ENCODE data around the gene COL3A1. TPM values are rescaled to one million over a fixed set of nuclear protein-coding genes. Genes with fewer than 3 reads are reported as not detected.

COL3A1 gene
- polyA plus RNA-seq, 6 donors from 2014 or later, result not detected

DNA sequence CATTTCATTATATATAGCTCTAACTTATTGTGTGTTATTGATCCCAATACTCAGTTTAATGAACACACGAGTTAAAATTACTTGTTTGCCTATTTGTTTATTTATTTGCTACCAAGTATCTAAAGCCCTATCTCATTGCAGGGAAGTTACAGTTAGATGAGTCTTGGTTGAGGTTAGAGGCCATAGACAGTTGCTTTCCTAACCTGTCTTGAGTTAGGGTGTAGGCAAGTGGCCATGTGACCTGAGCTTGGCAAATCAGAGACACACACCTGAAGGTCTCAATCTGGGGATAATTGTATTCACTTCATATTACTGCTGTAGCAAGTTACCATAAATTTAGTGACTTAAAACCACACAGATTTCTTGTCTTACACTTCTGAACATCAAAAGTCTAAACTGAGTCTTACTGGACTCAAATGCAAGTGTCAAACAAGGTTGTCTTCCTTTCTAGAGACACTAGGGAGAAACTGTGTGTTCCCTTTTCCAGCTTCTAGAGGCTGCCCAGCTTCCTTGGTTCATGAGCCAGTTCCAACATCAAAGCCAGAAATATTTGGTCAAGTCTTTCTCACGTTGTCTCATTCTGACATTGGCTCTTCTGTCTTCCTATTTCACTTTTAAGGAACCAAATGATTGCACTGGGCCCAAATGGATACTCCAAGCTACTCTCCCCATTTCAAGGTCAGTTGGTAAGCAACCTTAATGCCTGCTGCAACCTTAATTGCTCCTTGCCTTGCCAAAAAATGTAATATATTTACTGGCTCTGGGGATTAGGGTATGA is 39.7 kb downstream of the COL3A1 start:
- no peak for ATAC-seq (ENCODE audit: low read depth in 2 of 2)
- no peaks in the 10 kb centered on the region for H3K36me3 Mint-ChIP-seq

DNA sequence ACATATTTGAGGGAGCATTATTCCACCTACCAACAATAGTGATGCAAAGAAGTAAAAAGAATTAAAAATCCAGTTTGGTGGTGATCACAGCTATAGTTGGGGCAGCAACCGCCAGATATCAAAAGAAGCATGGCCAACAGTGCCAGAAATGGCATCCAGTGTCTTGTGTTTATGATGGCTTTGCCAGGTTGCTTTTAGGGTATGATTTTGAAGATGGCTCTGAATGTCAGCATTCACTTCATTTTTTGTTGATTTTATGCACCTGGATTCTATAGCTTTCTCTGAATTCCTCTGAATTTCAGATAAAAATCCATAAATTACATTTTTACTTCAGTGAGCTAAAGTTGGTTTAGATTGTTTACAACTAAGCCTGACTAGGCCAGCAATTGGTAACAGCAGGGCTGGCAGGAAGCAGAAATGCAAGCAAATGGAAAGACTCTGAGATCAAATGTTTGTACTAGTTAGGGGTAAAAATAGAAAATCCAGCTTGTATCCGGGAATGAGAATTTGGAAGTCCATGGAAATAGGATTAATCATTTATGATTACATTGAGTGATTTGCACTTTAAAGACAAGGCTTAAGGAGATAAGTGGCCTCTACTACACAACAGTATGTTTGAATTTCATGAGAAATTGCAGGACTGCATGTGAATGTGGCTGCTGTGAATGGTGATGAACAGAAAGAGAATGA is 40.4 kb downstream of the COL3A1 start:
- DNase-seq, result no peak
- ATAC-seq (ENCODE audit: low read depth in 2 of 2), result no peak
- no peak overlapping the region for H3K27ac Mint-ChIP-seq

More for the DNA sequence above, 39.7 kb downstream of the COL3A1 start:
- no peaks in the 10 kb centered on the region for H3K9me3 Mint-ChIP-seq
- H3K4me3 Mint-ChIP-seq, result no peak overlapping the region
- DNase-seq, result no peak
- no peaks in the 10 kb centered on the region for H3K27me3 Mint-ChIP-seq
- H3K4me1 Mint-ChIP-seq, result no peaks in the 10 kb centered on the region
- no peak overlapping the region for H3K27ac Mint-ChIP-seq

DNA sequence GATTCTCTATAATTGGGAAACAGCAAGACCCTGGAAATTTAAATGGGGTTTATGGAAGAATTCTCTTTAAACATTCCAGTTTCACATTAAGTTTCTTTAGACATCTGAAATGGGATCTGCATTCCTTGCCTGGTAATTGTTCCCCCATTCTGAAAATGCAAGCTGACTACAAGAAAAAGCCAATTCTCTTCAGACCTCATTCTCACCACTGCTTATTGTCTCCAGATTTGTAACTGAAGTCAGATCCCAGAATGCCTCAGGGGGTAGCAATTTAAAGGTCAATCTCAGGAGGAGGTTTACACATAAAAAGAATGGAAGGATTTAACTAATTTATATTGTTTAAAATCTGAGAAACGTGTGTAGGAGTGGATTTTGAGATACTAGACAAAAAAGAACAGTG is 41.2 kb downstream of the COL3A1 start:
- no peak overlapping the region for H3K27ac Mint-ChIP-seq
- ATAC-seq (ENCODE audit: low read depth in 2 of 2) (no peak), DNase-seq (no peak)
- H3K36me3 Mint-ChIP-seq, result no peaks in the 10 kb centered on the region
- no peaks in the 10 kb centered on the region for H3K27me3 Mint-ChIP-seq
- no peaks in the 10 kb centered on the region for H3K4me1 Mint-ChIP-seq
- H3K4me3 Mint-ChIP-seq, result no peak overlapping the region
- peaks cover 0 to 2% (median 0%) of the 10 kb centered on the region in 7 donors for H3K9me3 Mint-ChIP-seq

More for the DNA sequence above, 40.4 kb downstream of the COL3A1 start:
- H3K4me1 Mint-ChIP-seq, result no peaks in the 10 kb centered on the region
- no peaks in the 10 kb centered on the region for H3K27me3 Mint-ChIP-seq
- H3K9me3 Mint-ChIP-seq, result peaks cover 0 to under 1% (median 0%) of the 10 kb centered on the region in 7 donors
- no peaks in the 10 kb centered on the region for H3K36me3 Mint-ChIP-seq
- H3K4me3 Mint-ChIP-seq, result no peak overlapping the region

DNA sequence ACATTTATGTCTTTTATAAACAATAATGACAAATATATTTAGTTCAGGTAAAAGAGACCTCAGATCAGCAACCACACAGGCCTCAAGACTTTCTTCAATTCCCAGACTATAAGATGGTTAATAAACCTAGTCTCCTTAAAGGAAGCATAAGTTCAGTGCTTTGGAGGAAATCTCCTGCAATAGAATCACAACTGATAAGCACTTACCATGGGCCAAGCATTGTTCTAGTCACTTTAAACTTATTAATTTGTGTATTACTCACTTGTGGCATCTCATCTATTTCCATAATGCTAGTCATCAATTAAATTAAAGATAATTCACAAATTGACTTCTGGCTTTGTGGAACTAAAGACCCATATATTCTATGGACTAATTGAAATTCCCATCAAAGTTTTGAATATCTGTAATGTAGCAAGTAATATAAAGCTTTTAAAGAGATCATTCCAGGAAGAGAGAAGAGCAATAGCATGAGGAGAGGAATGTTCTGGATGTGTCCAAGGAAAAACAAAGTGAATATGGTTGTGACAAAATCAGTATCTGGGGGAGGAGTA is 42.2 kb downstream of the COL3A1 start:
- no peak overlapping the region for H3K27ac Mint-ChIP-seq
- no peaks in the 10 kb centered on the region for H3K27me3 Mint-ChIP-seq
- peaks cover 0 to 3% (median 0%) of the 10 kb centered on the region in 7 donors for H3K9me3 Mint-ChIP-seq
- no peak overlapping the region for H3K4me3 Mint-ChIP-seq
- no peaks in the 10 kb centered on the region for H3K4me1 Mint-ChIP-seq
- DNase-seq (no peak), ATAC-seq (ENCODE audit: low read depth in 2 of 2) (no peak)
- H3K36me3 Mint-ChIP-seq, result no peaks in the 10 kb centered on the region

DNA sequence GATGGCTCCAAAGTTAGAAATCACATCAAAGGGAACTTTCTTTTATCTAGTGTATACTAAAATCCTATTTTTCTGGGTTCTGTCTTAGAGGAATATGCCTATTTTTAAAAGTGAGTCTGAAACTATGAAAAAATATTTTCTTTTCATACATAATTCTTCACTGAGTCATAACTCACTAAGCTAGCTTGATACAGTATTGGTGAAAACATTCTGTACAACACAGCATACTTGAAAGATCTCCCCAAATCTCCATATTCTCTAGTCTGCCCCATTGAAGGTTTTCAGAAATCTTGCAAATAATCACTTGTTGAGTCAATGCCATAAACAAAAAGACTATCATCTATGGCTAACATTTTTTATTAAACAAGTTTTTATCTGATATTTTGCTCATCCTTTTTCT is 44.5 kb downstream of the COL3A1 start:
- H3K27ac Mint-ChIP-seq, result no peak overlapping the region
- ATAC-seq (ENCODE audit: low read depth in 2 of 2) (no peak), DNase-seq (no peak)
- H3K4me1 Mint-ChIP-seq, result no peaks in the 10 kb centered on the region
- no peak overlapping the region for H3K4me3 Mint-ChIP-seq
- H3K27me3 Mint-ChIP-seq, result no peaks in the 10 kb centered on the region
- no peaks in the 10 kb centered on the region for H3K36me3 Mint-ChIP-seq
- peaks cover 0 to 4% (median 0%) of the 10 kb centered on the region in 7 donors for H3K9me3 Mint-ChIP-seq

DNA sequence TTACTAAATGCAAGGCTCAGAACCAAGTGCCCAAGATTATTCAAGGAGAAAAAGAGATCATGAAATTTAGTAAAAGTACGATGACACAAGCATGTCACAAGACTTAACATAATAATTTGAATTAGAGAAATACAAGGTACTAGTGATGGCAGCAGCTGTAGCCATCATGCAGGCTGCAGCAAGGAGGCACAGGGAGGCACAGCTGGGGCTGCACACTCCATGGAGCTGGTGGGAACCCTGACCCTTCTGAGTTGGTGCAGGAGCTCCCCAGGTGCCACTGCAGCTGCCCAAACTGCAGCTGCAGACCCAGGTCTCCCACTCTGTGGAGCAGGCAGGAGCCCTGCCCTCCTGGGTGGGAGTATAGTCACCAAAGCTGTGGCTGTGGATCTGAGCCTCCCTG is 46.0 kb downstream of the COL3A1 start:
- Mint-ChIP-seq H3K9me3 (peaks cover 0 to 4% (median 0%) of the 10 kb centered on the region in 7 donors), H3K4me3 (no peak overlapping the region), H3K36me3 (no peaks in the 10 kb centered on the region), H3K27me3 (no peaks in the 10 kb centered on the region), H3K4me1 (no peaks in the 10 kb centered on the region), H3K27ac (no peak overlapping the region)
- DNase-seq (no peak), ATAC-seq (ENCODE audit: low read depth in 2 of 2) (no peak)

DNA sequence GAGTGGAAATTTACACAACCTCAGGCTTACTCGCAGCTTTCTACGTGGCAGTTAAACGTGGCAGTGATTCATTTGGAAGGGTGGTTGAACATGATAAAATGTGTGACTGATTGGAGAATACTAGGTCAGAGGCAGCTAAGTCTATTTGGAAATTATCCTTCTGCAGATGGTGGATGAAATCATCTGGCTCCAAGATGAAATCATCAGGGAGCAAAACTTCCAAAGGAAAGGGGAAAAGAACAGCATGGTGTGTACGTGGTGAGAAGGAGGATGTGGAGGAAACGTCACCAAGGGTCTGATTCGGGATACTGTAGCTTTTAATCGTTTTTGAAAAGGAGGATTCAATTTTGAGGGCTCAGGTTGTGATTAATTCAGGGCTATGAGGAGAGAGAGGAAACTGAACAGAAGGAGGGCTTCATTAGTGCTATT is 47.9 kb downstream of the COL3A1 start:
- no peak for ATAC-seq (ENCODE audit: low read depth in 2 of 2)
- peaks cover 0 to 4% (median 0%) of the 10 kb centered on the region in 7 donors for H3K9me3 Mint-ChIP-seq
- no peaks in the 10 kb centered on the region for H3K4me1 Mint-ChIP-seq
- H3K27me3 Mint-ChIP-seq, result no peaks in the 10 kb centered on the region
- H3K27ac Mint-ChIP-seq, result no peak overlapping the region
- H3K4me3 Mint-ChIP-seq, result no peak overlapping the region
- no peak for DNase-seq
- no peaks in the 10 kb centered on the region for H3K36me3 Mint-ChIP-seq

DNA sequence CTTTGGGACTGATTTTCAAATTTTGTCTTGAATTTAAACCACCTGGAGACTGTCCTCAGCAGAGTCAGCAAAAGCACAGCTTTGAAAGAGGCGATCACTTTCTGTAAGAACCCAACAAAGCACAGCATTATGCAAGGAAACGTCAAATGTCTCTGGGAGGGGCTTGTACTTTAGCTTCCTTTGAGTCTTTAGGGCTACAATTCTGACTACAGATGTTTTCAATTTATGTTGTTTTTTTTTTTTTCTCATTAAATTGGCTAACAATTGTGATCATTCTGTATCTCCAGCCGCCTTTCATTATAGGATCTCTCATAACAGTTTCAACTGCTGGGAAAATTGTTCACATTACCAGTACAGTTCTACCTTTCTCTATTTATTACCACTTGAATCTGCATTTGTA is 48.3 kb downstream of the COL3A1 start:
- no peak for ATAC-seq (ENCODE audit: low read depth in 2 of 2)
- no peak for DNase-seq
- H3K4me3 Mint-ChIP-seq, result no peak overlapping the region
- no peaks in the 10 kb centered on the region for H3K27me3 Mint-ChIP-seq
- peaks cover 0 to 4% (median 0%) of the 10 kb centered on the region in 7 donors for H3K9me3 Mint-ChIP-seq
- no peaks in the 10 kb centered on the region for H3K4me1 Mint-ChIP-seq
- no peaks in the 10 kb centered on the region for H3K36me3 Mint-ChIP-seq
- H3K27ac Mint-ChIP-seq, result no peak overlapping the region

DNA sequence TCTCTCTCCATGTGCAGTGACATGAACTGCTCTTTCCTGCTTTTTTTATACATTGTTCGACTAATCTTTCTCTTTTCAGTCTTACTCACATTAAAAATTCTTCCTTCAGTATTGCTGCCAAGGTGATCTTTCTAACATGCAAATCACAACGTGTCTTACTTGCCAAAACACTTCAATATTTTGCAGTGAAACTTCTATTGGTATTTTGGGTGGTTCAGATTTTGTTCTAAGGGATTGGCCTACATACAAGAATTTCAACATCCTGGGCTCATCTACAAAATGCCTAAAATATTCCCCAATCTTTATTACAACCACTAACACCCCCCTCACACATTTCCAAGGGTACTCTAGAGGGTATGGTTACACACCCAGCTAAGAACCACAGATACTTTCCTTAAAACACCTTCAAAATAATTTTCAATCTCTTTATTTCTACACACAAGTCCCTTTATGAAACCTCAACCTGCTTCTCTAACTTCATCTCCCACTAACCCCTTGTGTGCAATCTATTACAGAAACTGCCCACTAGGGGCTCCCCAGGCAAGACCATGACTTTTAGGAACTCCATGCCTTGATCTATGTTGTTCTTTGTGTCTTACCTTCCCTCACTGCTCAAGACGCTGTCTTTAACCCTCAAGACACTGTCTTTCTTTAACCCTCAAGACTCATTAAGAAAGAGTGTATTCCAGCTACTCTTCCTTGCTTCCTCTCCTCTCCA is 50.9 kb downstream of the COL3A1 start:
- DNase-seq (no peak), ATAC-seq (ENCODE audit: low read depth in 2 of 2) (no peak)
- Mint-ChIP-seq H3K27ac (no peak overlapping the region), H3K27me3 (no peaks in the 10 kb centered on the region), H3K4me1 (no peaks in the 10 kb centered on the region), H3K36me3 (no peaks in the 10 kb centered on the region), H3K9me3 (peaks cover 0 to 4% (median 0%) of the 10 kb centered on the region in 7 donors), H3K4me3 (no peak overlapping the region)

DNA sequence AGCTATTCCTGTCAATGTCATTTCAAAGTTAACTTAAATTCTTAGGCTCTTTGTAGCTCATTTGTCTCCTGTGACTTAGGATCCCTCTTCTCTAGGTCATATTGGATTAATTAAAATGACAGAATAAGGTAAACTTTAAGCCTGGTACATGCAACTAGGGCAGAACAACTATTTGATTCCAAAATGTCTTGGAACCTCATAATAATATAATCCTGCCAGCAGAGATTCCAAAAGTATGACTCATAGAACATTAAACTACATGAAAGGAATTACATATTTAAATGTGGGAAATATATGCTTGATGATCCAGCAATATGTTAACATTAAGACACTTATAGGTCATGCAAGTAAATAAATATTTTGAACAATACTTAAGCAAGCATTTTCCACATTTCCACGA is 63.3 kb downstream of the COL3A1 start:
- ATAC-seq (ENCODE audit: low read depth in 2 of 2) (no peak), DNase-seq (no peak)
- Mint-ChIP-seq H3K9me3 (peaks cover 0 to 2% (median 0%) of the 10 kb centered on the region in 7 donors), H3K27ac (no peak overlapping the region), H3K36me3 (no peaks in the 10 kb centered on the region), H3K27me3 (no peaks in the 10 kb centered on the region), H3K4me3 (no peak overlapping the region), H3K4me1 (no peaks in the 10 kb centered on the region)

DNA sequence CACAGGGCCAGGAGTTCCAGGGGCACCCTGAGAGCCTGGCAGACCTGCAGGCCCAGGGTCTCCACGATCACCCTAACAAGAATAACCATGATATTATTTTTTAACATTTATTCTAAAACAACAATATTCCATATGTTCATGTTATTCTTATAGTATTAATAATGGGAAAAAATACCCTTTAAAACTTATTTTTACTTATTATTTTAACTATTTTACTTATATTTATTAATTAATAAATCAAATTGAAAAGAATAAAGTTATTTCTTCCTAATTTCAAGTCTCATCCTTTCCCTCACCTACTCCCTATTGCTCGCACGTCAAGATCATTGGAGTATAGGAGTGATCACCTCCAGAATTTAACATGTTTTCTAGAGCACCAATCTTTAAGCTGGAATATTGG is 71.7 kb downstream of the COL3A1 start:
- H3K27ac Mint-ChIP-seq, result no peak overlapping the region
- H3K4me3 Mint-ChIP-seq, result no peak overlapping the region
- no peaks in the 10 kb centered on the region for H3K27me3 Mint-ChIP-seq
- no peaks in the 10 kb centered on the region for H3K9me3 Mint-ChIP-seq
- no peaks in the 10 kb centered on the region for H3K4me1 Mint-ChIP-seq
- no peaks in the 10 kb centered on the region for H3K36me3 Mint-ChIP-seq
- ATAC-seq (ENCODE audit: low read depth in 2 of 2) (no peak), DNase-seq (no peak)

DNA sequence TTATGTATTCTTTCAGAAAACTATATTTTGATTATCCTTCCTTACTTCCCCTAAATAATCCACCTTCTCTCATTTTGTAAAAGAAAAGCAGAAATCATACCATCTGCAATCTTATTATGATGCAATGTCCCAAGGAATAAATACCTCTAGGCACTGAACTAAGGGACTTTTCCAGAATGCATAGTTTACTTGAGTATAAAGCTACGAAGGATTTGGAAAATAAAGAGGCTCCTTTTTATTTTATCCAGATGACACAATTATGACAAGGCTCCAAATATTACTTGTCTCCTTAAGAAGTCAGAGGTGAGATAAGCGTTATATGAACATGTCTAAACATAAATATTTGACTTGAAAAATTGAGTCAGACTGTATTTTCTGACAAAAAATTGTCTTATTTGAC is 72.1 kb downstream of the COL3A1 start:
- ATAC-seq (ENCODE audit: low read depth in 2 of 2) (no peak), DNase-seq (no peak)
- H3K27me3 Mint-ChIP-seq, result no peaks in the 10 kb centered on the region
- H3K36me3 Mint-ChIP-seq, result no peaks in the 10 kb centered on the region
- H3K4me3 Mint-ChIP-seq, result no peak overlapping the region
- H3K4me1 Mint-ChIP-seq, result no peaks in the 10 kb centered on the region
- no peak overlapping the region for H3K27ac Mint-ChIP-seq
- H3K9me3 Mint-ChIP-seq, result no peaks in the 10 kb centered on the region

DNA sequence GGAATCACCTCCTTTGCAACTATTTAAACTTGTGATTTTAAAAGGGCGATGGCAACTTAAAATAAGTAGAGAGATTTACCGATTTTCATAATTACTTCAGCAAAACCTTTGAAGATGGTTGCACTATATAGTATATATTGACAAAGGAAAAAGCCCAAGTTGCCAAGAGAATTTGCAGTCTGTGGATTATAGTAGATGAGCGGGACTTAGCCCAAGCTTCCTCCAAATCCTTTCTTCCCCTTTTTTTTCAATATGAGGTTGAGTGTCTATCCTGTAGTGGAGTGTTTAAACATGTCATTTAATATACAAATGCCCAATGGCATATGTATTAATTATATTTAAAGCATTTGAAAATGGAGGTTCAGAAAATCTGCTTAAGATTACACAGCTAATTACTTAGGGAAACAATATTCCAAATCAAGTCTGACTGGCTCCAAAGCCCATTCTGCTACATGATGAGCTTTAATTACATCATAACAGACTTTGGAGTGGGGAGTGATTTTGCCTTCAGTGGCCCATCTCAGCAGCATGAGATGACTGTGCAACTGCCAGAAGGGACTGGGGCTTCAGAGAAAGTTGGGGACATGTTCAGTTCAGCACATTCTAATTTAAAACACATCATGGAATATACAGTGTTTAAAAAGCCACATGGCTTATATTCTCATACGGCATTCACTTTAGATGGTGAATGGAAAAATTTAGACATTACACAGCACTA is 73.2 kb downstream of the COL3A1 start:
- H3K4me1 Mint-ChIP-seq, result no peaks in the 10 kb centered on the region

More for the DNA sequence above, 73.2 kb downstream of the COL3A1 start:
- Mint-ChIP-seq H3K4me3 (no peak overlapping the region), H3K27me3 (no peaks in the 10 kb centered on the region), H3K36me3 (no peaks in the 10 kb centered on the region), H3K9me3 (no peaks in the 10 kb centered on the region), H3K27ac (no peak overlapping the region)
- DNase-seq (no peak), ATAC-seq (ENCODE audit: low read depth in 2 of 2) (no peak)
